GM12891 (cell line): ENCODE data around the gene PIP4K2C.
A peak's percentile ranks its signal among the peaks of the same experiment; 100 is the strongest.

Experiments
- DNase-seq: peaks from one replicate; pipeline ENCODE4 v3.0.0; 2011; ENCODE audit warnings: low spot score; ENCODE audit not compliant: insufficient read length
- FAIRE-seq: peaks from 2 replicates; lab custom pipeline; 2011; peaks lifted over from hg19 to GRCh38; lab: Jason Lieb, UNC
- PAX5 ChIP-seq: IDR thresholded peaks from 2 replicates; pipeline ENCODE4 v1.6.1; 2011; ENCODE audit warnings: low read length, moderate library complexity, mild to moderate bottlenecking; ENCODE audit not compliant: insufficient read depth, severe bottlenecking
- POLR2A ChIP-seq: IDR thresholded peaks from 2 replicates; pipeline ENCODE4 v1.6.1; 2011; ENCODE audit warnings: low read depth, low read length, control low read depth
- POLR2AphosphoS5 ChIP-seq: IDR thresholded peaks from 2 replicates; pipeline ENCODE4 v1.6.1; 2011; ENCODE audit warnings: low read depth, low read length, control low read depth
- POU2F2 ChIP-seq: IDR thresholded peaks from 2 replicates; pipeline ENCODE4 v1.6.1; 2011; ENCODE audit warnings: low read depth, mild to moderate bottlenecking, control low read depth, low read length, moderate library complexity
- SPI1 ChIP-seq: IDR thresholded peaks from 2 replicates; pipeline ENCODE4 v1.6.1; 2011; ENCODE audit warnings: low read depth, low read length, control low read depth
- TAF1 ChIP-seq: IDR thresholded peaks from 2 replicates; pipeline ENCODE4 v1.6.1; 2011; ENCODE audit warnings: low read depth, low read length, control low read depth

Gene PIP4K2C

DNA sequence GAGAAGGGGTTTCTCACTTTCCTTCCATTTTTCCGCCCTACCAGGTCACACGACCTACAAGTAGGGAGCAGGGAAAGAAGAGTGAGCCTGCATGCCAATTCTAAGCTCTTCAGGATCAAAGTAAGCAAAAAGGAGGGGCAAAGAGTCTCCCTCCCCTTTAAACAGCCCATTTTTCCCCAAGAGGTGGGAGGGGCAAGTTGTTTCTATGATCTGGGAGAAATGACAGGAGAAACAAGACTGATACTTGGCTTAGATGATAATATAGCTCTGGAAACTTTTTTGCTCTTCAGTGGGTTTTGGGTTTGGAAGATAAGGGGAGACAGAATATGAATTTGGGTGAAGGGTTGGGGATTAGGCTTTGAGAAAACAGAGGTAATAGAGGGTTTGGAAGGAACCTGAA is 15.4 kb downstream of the PIP4K2C start:
- FAIRE-seq (no peak), DNase-seq (no peak)
- no peak for TF ChIP-seq SPI1
- no peak for TF ChIP-seq POU2F2
- TF ChIP-seq TAF1 = no peak
- no peak for TF ChIP-seq POLR2A
- TF ChIP-seq PAX5 = no peak
- no peak for TF ChIP-seq POLR2AphosphoS5

DNA sequence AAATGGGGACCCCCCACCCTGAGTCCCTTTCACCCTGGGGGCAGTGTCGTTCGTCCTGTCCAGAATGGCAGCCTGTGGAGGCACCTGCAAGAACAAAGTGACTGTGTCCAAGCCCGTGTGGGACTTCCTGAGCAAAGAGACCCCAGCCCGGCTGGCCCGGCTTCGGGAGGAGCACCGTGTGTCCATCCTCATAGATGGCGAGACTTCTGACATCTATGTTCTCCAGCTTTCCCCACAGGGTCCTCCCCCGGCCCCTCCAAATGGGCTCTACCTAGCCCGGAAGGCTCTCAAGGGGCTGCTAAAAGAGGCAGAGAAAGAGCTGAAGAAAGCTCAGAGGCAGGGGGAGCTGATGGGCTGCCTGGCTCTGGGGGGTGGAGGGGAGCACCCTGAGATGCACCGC is 15.8 kb downstream of the PIP4K2C start:
- TF ChIP-seq SPI1 = no peak
- no peak for TF ChIP-seq TAF1
- no peak for TF ChIP-seq POLR2A
- no peak for TF ChIP-seq POU2F2
- no peak for TF ChIP-seq POLR2AphosphoS5
- no peak for TF ChIP-seq PAX5
- no peak for DNase-seq
- FAIRE-seq = no peak

DNA sequence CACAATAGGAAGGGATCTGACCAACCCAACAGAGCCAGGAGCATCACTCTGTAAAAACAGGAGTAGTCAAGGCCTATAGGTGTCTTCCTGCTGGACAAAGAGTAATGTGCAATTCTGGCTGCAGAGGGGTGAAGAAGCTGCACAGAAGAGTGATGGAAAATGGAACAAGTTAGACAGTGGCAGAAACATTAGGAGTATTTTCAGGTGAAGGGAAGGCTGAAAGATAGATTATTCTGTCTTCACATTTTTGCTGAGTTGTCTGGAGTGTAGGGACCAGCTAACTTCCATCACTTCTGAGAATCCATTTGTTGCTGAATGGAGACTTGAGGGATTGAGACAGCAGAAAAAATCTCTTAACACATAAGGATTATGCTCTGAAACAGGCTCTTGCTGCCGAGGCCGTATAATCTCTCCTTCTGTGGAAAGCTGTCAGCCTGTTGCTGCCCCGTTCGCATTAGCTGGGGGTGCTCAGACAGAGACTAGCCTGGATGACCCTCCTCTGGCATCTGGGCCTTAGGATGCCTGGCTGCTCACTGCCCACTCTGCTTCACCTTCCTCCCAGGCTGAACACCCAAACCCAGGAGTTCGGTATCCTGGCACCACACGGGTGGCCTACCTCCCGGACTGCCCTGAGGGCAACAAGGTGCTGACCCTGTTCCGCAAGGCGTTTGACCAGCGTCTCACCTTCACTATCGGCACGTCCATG is 17.1 kb downstream of the PIP4K2C start:
- FAIRE-seq (no peak), DNase-seq (no peak)
- TF ChIP-seq TAF1 = no peak
- TF ChIP-seq POU2F2 = no peak
- TF ChIP-seq SPI1 = no peak
- no peak for TF ChIP-seq POLR2AphosphoS5
- no peak for TF ChIP-seq PAX5
- no peak for TF ChIP-seq POLR2A

GRCh38 chr12:57609101-57609780 is 18.2 kb downstream of the PIP4K2C start:
- DNase-seq (no peak), FAIRE-seq (no peak)
- TF ChIP-seq PAX5 (no peak), POLR2AphosphoS5 (no peak), SPI1 (no peak), TAF1 (no peak), POU2F2 (no peak), POLR2A (no peak)

DNA sequence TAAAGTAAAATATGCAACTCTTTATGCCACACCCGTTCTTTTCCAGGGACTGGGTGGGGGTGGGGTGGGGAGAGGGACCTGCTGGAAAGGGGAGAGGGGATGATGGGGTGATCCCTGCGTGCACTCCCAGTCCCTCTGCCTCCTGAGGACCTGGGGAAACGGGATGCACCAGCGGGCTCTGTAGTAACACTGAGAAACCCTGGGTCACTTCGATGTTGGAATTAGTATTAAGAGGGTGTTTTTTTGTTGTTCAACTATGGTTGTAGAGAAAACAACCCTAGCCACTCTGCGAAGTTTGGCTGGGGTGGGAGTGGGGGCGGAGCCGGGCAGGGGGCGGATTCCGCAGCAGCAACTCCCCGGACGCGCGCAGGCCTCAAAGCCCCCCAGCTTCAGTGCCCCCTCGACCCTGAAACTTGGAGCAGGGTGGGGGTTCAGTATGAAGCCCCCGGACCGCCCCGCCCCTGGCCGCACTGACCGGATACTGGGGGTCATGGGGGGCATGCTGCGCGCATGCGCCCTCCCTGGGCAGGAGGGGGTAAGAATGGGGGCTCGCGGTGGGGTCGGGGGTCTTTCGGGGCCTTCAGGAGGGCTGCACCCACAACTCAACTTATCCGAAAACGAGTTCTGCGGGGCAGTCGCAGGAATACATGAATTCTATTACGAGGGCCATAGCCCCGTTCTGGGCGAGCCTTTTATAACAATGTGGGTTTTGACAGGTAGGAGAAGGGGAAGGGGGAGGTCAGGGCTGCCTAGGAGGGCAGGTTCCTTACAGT is 19.0 kb downstream of the PIP4K2C start:
- FAIRE-seq = no peak
- no peak for TF ChIP-seq POLR2A
- no peak for TF ChIP-seq POU2F2
- TF ChIP-seq TAF1 = no peak
- no peak for TF ChIP-seq PAX5
- TF ChIP-seq SPI1 = no peak
- TF ChIP-seq POLR2AphosphoS5 = no peak

DNA sequence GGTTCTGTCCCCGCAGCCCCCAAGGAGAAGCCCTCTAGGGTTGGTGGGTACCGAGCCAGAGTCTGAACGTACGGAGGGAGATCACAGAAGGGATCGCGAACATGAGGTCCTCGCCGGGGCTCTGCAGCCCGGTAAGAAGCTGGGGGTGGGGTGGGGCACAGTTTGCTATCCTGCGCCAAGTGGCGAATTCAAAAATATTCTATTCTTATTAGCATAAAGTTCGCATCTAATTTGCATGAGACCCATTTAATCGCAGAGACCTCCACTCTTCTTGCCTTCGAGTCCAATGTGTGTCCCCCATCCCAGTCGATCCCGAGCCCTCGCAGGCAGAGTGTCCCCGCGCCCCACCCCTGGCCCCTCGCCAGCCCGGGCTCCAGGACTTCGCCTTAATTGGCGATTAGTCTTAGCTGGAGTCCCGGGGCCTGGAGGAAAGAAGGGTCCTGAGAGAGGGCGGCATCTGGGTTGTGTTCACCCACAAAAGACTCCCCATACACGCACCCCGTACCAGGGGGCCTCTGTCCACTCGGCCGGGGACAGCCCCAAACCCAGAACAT is 19.6 kb downstream of the PIP4K2C start:
- DNase-seq (no peak), FAIRE-seq (no peak)
- TF ChIP-seq TAF1 (no peak), SPI1 (no peak), POLR2A (no peak), POLR2AphosphoS5 (no peak), POU2F2 (no peak), PAX5 (no peak)

More for the DNA sequence above, 19.0 kb downstream of the PIP4K2C start:
- DNase-seq = no peak

GRCh38 chr12:57611108-57611826 is 20.3 kb downstream of the PIP4K2C start, which contains the start of gene ARHGEF25:
Gene ARHGEF25, plus strand, starts transcription at chr12:57611435. Its CDS starts 460 bp downstream, at chr12:57611895.
- peak; percentile 84 for FAIRE-seq
- TF ChIP-seq POLR2A = no peak
- no peak for TF ChIP-seq POLR2AphosphoS5
- TF ChIP-seq TAF1 = no peak
- TF ChIP-seq POU2F2 = no peak
- TF ChIP-seq SPI1 = no peak
- no peak for TF ChIP-seq PAX5
- peak; percentile 82 for DNase-seq

DNA sequence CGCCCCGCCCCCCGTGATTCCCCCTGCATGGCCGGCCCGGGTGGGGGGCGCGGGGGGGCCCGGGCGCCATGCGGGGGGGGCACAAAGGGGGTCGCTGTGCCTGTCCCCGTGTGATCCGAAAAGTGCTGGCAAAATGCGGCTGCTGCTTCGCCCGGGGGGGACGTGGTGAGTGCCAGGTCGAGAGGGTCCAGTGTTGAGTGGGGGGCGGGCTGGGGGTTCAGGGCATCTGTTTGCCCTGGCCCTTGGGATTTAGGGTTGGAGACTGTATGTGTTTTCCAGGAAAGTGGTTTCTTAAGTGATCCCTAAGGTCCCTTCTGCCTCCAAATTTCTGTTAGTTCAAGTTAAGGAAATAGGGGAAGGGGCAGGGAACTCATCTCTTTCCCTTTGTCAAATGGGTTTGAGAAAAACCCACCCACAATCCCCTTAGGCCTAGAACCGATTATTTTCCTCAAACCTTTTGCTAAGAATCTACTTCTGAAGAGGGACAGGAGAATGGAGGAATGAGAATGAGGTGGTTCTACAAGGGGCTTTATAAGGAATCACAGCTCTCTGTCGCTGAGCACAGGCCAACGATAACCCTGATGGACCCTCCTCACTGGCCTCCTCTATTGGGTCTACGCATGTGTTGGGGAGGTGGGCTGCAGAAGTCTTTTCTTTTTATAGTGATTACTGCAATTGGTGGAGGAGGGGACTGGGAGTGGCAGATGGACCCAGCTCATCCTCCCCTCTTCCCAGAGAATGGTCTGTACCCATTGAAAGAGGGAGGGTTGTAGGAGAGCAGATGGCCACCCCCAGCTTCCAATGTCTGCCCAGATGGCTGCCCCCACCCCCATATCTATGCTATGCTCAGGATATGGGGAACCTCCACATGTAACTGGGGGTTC is 21.1 kb downstream of the PIP4K2C start:
- no peak for DNase-seq

More for the DNA sequence above, 21.1 kb downstream of the PIP4K2C start:
- no peak for FAIRE-seq
- TF ChIP-seq POLR2A (no peak), SPI1 (no peak), POU2F2 (no peak), PAX5 (no peak), TAF1 (no peak), POLR2AphosphoS5 (no peak)
